Ovary (tissue), 3 donors: ENCODE measurements around the gene GPC1.

Source experiments
- CTCF ChIP-seq, 3 donors: fragments of 450-650 bp in 2 of 3; fragments of 200-600 bp in 1 of 3; IDR thresholded peaks; one replicate each; pipeline versions ENCODE4 v1.5.1 to v1.8.0; 2016 to 2022; ENCODE audit warnings: antibody characterized with exemption in 3 of 3, mild to moderate bottlenecking in 1 of 3
- EP300 ChIP-seq: sonication (generic); formaldehyde crosslinking; IDR thresholded peaks from one replicate; pipeline ENCODE4 v1.6.1; 2017; ENCODE audit warnings: antibody characterized with exemption
- POLR2A ChIP-seq: fragments of 450-650 bp; IDR thresholded peaks from one replicate; pipeline ENCODE4 v1.6.1; 2017; ENCODE audit warnings: antibody characterized with exemption, mild to moderate bottlenecking, moderate library complexity
- donor health status: DM: no; HTN: no; CAD: no.

GRCh38 chr2:240433973-240434727, 1.3 kb upstream of the GPC1 start:
- no peak for TF ChIP-seq CTCF (IDR thresholded peaks at IDR 0.05)
- TF ChIP-seq POLR2A: no peak
- no peak for TF ChIP-seq EP300
